ENCODE measurements around the gene FOXN3.
"Not testable (repeated sequence)": the region's sequence is repeated elsewhere in the genome, so short reads cannot be mapped to it uniquely, and the experiment has no call there.

Gene FOXN3

GRCh38 chr14:89155491-89155890, 261.5 kb downstream of the FOXN3 start:
- H3K4me3 ChIP-seq (ENCODE audit: low read length): no peak overlapping the region
- no peak for TF ChIP-seq CTCF (conservative IDR thresholded peaks at IDR 0.05; ENCODE audit: low read depth, low read length)
- DNase-seq (ENCODE audit: low read depth): no peak

- DNase-seq (ENCODE audit: low read depth); H3K4me3 ChIP-seq (ENCODE audit: low read length): not testable (repeated sequence)
Observed at GRCh38 chr14:89151693-89152092, 265.3 kb downstream of the FOXN3 start.

- no peak for DNase-seq (ENCODE audit: low read depth)
- no peak overlapping the region for H3K4me3 ChIP-seq (ENCODE audit: low read length)
- TF ChIP-seq CTCF (conservative IDR thresholded peaks at IDR 0.05; ENCODE audit: low read depth, low read length): no peak
Observed at GRCh38 chr14:89146274-89146673, 270.8 kb downstream of the FOXN3 start.

- no peak for TF ChIP-seq CTCF (conservative IDR thresholded peaks at IDR 0.05; ENCODE audit: low read depth, low read length)
- DNase-seq (ENCODE audit: low read depth): no peak
- H3K4me3 ChIP-seq (ENCODE audit: low read length): no peak overlapping the region
Observed at GRCh38 chr14:89144642-89145041, 272.4 kb downstream of the FOXN3 start.

GRCh38 chr14:89144066-89144465, 273.0 kb downstream of the FOXN3 start:
- H3K4me3 ChIP-seq (ENCODE audit: low read length): no peak overlapping the region
- no peak for DNase-seq (ENCODE audit: low read depth)
- TF ChIP-seq CTCF (conservative IDR thresholded peaks at IDR 0.05; ENCODE audit: low read depth, low read length): no peak

GRCh38 chr14:89143595-89143994, 273.4 kb downstream of the FOXN3 start:
- no peak for TF ChIP-seq CTCF (conservative IDR thresholded peaks at IDR 0.05; ENCODE audit: low read depth, low read length)
- no peak overlapping the region for H3K4me3 ChIP-seq (ENCODE audit: low read length)
- no peak for DNase-seq (ENCODE audit: low read depth)

GRCh38 chr14:89142366-89142765, 274.7 kb downstream of the FOXN3 start:
- DNase-seq (ENCODE audit: low read depth): no peak
- H3K4me3 ChIP-seq (ENCODE audit: low read length): no peak overlapping the region

More at GRCh38 chr14:89142366-89142765, 274.7 kb downstream of the FOXN3 start:
- TF ChIP-seq CTCF (conservative IDR thresholded peaks at IDR 0.05; ENCODE audit: low read depth, low read length): no peak

All from retinal pigment epithelial cell (primary cell).